Brain pericyte (primary cell): ENCODE measurements around the gene ATP10B.
"Not testable (repeated sequence)": the region's sequence is repeated elsewhere in the genome, so short reads cannot be mapped to it uniquely, and the experiment has no call there.

Source experiments
- DNase-seq: peaks from one replicate; pipeline ENCODE4 v3.0.0-alpha.2; 2012; ENCODE audit warnings: low read depth, low spot score

The ATP10B gene, protein sequence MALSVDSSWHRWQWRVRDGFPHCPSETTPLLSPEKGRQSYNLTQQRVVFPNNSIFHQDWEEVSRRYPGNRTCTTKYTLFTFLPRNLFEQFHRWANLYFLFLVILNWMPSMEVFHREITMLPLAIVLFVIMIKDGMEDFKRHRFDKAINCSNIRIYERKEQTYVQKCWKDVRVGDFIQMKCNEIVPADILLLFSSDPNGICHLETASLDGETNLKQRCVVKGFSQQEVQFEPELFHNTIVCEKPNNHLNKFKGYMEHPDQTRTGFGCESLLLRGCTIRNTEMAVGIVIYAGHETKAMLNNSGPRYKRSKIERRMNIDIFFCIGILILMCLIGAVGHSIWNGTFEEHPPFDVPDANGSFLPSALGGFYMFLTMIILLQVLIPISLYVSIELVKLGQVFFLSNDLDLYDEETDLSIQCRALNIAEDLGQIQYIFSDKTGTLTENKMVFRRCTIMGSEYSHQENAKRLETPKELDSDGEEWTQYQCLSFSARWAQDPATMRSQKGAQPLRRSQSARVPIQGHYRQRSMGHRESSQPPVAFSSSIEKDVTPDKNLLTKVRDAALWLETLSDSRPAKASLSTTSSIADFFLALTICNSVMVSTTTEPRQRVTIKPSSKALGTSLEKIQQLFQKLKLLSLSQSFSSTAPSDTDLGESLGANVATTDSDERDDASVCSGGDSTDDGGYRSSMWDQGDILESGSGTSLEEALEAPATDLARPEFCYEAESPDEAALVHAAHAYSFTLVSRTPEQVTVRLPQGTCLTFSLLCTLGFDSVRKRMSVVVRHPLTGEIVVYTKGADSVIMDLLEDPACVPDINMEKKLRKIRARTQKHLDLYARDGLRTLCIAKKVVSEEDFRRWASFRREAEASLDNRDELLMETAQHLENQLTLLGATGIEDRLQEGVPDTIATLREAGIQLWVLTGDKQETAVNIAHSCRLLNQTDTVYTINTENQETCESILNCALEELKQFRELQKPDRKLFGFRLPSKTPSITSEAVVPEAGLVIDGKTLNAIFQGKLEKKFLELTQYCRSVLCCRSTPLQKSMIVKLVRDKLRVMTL (N-terminal part only)

DNA sequence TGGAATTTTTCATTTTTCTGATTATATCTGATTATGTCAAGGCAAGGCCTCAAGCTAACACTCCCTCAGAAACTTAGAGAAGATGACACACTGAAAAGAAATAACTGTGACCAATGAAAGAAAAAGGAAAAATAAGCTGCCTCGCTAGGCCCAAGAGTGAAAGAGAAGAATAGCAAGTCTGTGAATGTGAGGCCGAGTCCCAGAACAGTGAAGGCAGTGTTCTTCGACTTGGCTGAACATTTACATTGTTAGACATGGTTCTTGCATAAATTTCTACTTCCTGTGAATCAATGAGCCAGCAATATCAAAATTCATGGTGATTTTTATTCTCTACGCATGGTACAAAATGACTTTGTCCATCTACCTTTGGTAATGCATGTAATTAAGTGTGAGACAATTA lies at the start of gene ATP10B:
ATP10B (minus strand) TSS at position 163 of the 400 bp plus-strand sequence. CDS start 164,137 bp downstream, outside the sequence.
- no peak for DNase-seq

DNA sequence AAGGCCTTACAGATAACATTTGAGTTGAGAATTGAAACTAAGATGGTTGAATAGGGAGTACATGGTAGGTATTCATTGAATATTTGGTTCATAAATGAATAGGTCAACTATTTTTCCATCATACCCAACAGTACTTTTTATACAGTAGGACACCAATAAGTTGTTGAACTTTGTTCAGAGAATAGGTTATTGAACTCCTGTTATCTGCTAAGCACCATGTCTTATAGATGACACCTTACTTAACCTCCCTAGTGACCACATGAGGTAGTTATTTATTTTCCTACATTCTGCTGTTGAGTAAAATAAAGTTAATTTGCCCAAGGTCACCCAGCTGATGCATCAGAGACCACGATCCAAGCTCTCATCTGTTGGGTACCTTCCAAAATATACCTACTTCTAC lies 49.6 kb upstream of the ATP10B start:
- DNase-seq = no peak

DNA sequence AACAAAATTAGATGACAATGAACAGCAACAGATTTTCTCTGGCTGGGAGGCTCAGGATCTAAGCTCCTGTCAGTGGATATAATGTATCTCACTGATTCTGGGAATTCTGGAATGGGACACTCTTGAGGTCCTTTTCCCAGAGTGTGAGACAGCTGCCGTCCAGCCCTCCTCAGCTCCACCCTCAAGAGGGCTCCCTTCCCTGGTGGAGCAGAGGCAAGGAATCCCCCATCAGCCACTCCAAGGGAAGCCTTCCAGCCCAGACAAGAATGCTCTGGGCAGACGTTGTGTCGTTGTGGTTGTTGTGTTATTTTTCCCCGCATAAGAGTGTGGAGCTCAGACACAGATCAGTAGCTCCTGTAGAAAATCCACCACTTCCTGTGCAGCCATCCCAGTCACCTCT lies 47.7 kb upstream of the ATP10B start:
- no peak for DNase-seq

DNA sequence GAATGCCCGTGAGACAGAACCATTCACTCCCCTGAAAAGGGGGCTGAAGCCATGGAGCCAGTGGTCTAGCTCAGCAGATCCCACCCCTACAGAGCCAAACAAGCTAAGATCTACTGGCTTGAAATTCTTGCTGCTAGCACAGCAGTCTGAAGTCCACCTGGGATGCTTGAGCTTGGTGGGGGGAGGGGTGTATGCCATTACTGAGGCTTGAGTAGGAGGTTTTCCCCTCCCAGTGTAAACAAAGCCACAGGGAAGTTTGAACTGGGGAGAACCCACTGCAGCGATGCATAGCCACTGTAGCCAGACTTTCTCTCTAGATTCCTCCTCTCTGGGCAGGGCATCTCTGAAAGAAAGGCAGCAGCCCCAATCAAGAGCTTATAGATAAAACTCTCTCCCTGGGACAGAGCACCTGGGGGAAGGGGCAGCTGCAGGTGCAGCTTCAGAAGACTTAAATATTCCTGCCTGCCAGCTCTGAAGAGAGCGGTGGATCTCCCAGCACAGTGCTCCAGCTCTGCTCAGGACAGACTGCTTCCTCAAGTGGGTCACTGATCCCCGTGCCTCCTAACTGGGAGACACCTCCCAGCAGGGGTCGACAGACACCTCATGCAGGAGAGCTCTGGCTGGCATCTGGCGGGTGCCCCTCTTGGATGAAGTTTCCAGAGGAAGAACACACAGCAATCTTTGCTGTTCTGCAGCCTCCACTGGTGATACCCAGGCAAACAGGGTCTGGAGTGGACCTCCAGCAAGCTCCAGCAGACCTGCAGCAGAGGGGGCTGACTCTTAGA lies 41.4 kb upstream of the ATP10B start:
- not testable (repeated sequence) for DNase-seq

DNA sequence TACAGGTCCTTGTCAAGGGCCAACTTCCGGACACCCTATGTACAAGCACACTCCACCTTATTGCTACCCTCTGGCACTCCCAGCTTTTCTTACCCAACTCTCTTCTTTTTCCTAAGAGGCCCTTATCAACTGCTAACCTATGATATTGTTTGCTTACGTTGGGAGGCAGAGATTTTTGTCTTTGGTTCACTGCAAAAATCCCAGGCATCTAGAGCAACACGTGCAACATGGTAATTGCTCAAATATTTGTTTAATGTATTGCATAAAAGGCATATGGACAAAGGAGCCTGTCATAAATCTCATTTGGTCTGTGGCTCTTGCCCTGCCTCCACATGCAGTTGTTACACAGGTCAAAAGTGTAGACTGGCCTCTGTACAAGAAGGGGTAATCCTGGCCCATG lies 35.8 kb upstream of the ATP10B start:
- DNase-seq = no peak

DNA sequence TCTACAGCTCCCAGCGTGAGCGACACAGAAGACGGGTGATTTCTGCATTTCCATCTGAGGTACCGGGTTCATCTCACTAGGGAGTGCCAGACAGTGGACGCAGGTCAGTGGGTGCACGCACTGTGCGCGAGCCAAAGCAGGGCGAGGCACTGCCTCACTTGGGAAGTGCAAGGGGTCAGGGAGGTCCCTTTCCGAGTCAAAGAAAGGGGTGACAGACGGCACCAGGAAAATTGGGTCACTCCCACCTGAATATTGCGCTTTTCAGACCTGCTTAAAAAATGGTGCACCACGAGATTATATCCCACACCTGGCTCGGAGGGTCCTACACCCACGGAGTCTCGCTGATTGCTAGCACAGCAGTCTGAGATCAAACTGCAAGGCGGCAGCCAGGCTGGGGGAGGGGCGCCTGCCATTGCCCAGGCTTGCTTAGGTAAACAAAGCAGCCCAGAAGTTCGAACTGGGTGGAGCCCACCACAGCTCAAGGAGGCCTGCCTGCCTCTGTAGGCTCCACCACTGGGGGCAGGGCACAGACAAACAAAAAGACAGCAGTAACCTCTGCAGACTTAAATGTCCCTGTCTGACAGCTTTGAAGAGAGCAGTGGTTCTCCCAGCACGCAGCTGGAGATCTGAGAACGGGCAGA lies 21.7 kb upstream of the ATP10B start:
- DNase-seq = not testable (repeated sequence)

DNA sequence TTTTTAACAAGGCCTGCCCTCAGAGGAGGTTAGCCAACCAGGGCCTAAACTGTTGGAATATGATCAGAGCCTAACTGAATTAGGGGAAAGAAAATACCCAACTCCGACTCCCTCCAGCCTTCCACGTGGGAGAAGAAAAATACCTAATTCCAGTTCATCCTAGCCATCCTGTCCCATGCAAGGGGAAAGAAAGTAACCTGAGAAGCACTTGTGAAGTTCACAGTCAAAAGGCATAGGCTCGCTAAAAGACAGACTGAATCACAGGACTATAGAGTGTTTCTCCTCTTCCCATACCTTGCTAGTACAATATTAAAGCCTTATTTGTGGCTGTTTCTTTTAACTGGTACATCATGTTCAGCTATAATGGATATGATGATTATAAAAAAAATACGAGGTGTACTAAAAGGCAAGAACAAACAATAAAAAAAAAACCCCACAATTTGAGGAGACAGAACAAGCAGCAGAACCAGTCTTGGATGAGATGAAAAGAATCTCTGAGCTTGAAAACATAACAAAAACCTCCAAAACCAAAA lies 18.0 kb upstream of the ATP10B start:
- DNase-seq = no peak

GRCh38 chr5:160867976-160868375 lies 16.0 kb upstream of the ATP10B start:
- DNase-seq = no peak

DNA sequence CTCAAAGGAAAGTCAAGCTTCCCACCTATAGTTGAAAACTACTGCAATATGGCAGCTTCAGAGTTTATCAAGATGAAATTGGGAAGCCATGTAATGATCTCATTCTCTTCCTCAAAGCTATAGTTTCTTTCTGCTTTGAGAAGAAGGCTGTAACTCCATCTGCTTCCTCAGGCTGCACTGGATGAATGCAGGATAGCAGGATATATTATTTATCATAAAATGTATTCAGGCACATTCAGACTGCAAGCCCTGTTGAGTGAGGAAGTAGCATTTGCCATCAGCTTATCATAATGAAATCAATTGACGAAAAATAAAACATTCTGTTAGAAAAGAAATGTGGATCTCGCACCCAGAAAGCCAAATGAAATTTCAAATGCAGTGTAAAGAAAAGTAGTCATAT lies 560 bp downstream of the ATP10B start:
- DNase-seq = no peak

DNA sequence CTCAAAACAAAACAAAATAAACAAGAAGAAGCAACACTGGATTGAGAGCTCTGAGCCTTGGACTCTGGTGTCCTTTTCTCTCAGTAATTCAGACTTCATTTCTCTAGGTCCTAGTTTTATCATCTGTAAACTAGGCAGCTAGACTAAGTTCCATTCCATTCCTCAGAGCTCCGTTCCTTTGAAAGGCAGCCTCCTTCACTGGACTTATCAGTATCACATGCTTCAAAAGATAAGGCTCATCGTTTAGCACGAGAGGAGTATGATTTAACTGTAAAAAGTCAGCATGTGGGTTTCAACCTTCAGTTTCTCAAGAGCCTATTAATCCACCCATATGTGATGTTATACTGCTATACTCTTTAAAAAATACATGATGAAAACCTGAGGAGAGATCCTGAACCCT lies 1.6 kb downstream of the ATP10B start:
- no peak for DNase-seq

GRCh38 chr5:160847526-160848085 lies 4.4 kb downstream of the ATP10B start:
- DNase-seq = no peak

DNA sequence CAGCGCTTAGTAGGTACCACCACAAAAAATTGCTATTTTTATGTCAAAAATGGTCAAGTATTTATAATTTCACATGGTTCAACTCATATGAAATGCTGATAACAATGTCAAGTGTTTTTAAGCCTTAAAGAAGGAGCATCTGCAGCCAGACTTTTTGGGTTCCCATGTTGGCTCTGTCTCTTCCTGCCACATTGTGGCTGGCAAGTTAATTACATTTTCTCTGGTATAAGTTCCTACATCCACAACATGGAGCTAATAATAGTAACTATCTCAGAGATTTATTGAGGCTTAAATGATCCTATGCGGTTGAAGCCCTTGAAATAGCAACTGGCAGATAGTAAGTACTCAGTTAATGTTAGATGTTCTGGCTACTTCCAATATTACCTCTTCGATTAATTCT lies 5.4 kb downstream of the ATP10B start:
- no peak for DNase-seq

DNA sequence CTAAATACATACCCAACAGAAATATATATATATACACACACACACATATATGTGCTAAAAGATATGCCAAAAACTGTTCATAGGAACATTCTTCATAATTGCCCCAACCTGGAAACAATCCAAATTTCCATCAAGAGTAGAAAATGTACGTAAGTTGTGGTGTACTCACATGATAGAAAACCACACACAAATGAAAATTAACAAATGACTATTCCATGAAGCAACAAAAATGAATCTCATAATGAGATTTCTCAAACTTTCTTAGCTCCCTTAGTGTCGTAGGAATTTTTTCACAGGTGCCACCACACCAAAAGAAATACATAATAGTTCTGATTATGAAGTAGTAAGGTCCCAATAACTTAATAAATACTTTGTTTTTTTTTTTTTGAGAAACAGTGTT lies 7.8 kb downstream of the ATP10B start:
- no peak for DNase-seq

DNA sequence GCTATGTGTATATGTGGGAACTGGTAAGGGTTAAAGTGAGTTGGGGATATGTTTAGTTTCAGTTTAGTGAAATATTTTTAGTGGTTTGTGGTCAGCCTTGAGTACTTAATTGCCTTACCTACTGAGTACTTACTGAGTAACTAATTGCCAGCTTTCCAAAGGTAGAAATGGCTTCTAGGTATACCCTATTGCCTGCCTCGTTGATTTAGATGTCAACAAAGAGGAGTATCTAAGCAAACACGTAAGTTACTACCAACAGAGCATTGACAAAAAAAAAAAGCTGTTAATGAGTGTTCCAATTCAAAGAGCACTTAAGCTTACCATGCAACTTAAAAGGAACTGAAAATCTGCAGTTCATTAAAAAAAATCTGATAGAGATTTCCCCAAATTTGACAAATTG lies 8.8 kb downstream of the ATP10B start:
- DNase-seq = no peak

GRCh38 chr5:160837749-160838593 lies 14.0 kb downstream of the ATP10B start:
- DNase-seq = no peak

GRCh38 chr5:160837211-160837610 lies 14.8 kb downstream of the ATP10B start:
- DNase-seq = no peak

DNA sequence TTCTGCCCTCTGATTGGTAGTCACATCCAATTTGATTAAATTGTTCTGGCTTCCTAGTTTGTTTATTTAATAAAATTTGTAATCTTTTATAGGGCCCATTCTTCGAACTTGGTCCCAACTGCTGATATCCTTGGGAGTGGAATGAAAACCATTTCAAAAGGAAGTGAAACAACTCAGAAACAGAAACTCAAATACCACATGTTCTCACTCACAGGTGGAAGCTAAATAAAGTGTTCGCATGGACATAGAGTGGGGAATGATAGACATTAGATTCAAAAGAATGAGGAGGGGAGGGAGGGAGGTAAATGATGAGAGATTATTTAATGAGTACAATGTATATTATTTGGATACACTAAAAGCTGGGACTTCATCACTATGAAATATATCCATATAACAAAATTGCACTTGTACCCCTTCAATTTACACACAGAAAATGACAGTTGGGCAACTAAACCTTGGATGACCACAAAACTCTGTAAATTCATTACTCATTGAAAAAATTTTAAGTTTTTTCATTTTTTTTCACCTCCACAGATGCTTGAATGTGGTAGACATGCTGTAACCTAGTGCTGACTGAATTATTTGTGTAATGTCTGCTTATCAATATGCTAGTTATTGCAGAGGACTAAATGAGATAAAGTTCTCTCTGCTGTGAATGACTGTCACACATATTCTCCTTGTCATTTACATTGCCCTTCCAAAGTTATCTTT lies 16.0 kb downstream of the ATP10B start:
- no peak for DNase-seq

DNA sequence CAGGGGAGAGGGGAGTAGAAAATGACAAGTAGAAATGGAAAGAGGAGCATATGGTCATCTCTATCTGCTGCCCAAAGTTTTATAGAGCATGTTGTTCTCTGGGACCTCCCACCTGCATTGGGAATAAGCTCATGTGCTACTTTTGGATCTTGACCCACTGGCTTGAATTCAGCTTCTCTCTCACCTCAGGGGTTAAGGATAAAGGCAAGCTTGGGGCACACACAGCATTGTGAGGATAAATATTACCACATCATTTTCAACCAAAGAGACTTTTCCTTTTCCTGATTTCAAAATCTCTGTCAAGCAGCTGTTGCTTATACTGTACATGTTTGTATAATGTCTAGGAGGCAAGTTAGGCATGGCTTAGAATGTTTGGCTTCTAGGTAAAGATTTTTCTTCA lies 16.6 kb downstream of the ATP10B start:
- DNase-seq = no peak

DNA sequence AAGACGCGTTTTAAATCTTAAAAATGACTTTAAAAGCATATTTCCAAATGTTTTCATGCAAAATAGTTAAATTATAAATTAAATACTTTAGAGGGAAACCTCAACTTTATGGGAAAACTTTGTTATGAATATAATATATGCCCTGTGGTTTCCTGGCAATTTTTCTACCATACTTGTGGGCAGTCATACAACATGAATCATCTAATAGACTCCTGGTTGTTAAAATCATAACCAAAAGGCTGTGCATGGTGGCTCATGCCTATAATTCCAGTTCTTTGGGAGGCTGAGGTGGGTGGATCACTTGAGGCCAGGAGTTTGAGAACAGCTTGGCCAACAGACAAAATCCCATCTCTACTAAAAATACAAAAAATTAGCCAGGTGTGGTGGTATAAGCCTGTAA lies 18.2 kb downstream of the ATP10B start:
- DNase-seq = no peak
